Prostate gland (tissue), 2 donors: ENCODE results near the gene SLC6A11. TPM values are rescaled to one million over a fixed set of nuclear protein-coding genes. Genes with fewer than 3 reads are reported as not detected.

Source experiments
- DNase-seq: peaks from one replicate; pipeline ENCODE4 v3.0.0-alpha.2; 2019; ENCODE audit warnings: low spot score
- H3K27ac ChIP-seq, 2 donors: fragments of 200-600 bp; sonication (generic); 2 replicates each; pipeline ENCODE4 v1.5.1; 2017 to 2019
- H3K27me3 ChIP-seq: fragments of 200-600 bp; sonication (generic); replicated peaks from 2 replicates; pipeline ENCODE4 v1.5.1; 2019; ENCODE audit not compliant: insufficient read depth
- H3K36me3 ChIP-seq, 2 donors: fragments of 200-600 bp; sonication (generic); 1 replicate in 1 of 2; 2 replicates in 1 of 2; pipeline versions ENCODE4 v1.5.1 to v1.8.1; 2017 to 2019
- H3K4me1 ChIP-seq: fragments of 200-600 bp; sonication (generic); replicated peaks from 2 replicates; pipeline ENCODE4 v1.5.1; 2019
- H3K4me3 ChIP-seq, 2 donors: fragments of 200-600 bp; sonication (generic); 2 replicates each; pipeline ENCODE4 v1.5.1; 2017 to 2019
- H3K9me3 ChIP-seq: fragments of 200-600 bp; sonication (generic); 2 replicates; pipeline ENCODE4 v1.5.1; 2017
- CTCF ChIP-seq, 4 experiments: fragments of 200-600 bp in 2 of 4; fragments of 450-650 bp in 2 of 4; sonication (generic) in 2 of 4; IDR thresholded peaks; 1 replicate in 3 of 4; 2 replicates in 1 of 4; pipeline ENCODE4 v1.5.1; 2016 to 2019; ENCODE audit warnings: antibody characterized with exemption in 4 of 4, mild to moderate bottlenecking in 2 of 4, moderate library complexity in 2 of 4
- POLR2A ChIP-seq: fragments of 450-650 bp; IDR thresholded peaks from one replicate; pipeline ENCODE4 v1.6.1; 2016; ENCODE audit warnings: antibody characterized with exemption, mild to moderate bottlenecking
- POLR2AphosphoS5 ChIP-seq: sonication (generic); formaldehyde crosslinking; IDR thresholded peaks from one replicate; pipeline ENCODE4 v1.6.1; 2017; ENCODE audit warnings: antibody characterized with exemption
- WGBS: methylation state at CpG from one replicate; pipeline ENCODE4 v1.1.5; 2018; 5-methylcytosine and 5-hydroxymethylcytosine counted together
- intact Hi-C: fragments of 100-400 bp; cut with DNase I; formaldehyde crosslinking; loops from one replicate; pipeline ENCODE4 v1.14.2; 2022
- total RNA-seq, 2 donors: library from RNA; depleted of rRNA; stranded (reverse); fragments of >200 nt; gene quantifications; one replicate each; pipeline ENCODE4 v1.1.0, GENCODE V29; 2016

SLC6A11 gene
- total RNA-seq, 2 donors from 2014 or later = 3.6 to 6.9 TPM

- TF ChIP-seq CTCF (IDR thresholded peaks at IDR 0.05) = no peak
- H3K27me3 ChIP-seq = no peaks in the 10 kb centered on the region
- H3K4me1 ChIP-seq = no peaks in the 10 kb centered on the region
- H3K4me3 ChIP-seq = no peak overlapping the region
- intact Hi-C loops = no loop called here
- no peak overlapping the region for H3K27ac ChIP-seq
- no peaks in the 10 kb centered on the region for H3K9me3 ChIP-seq
- no peaks in the 10 kb centered on the region for H3K36me3 ChIP-seq
- 92% methylated on average over 1 of the region's 1 CpG for WGBS
- no peak for DNase-seq
Observed at GRCh38 chr3:10824468-10824867, 8.4 kb downstream of the SLC6A11 start.

GRCh38 chr3:10833855-10834414, 17.9 kb downstream of the SLC6A11 start:
- Histone ChIP-seq H3K27ac (no peak overlapping the region), H3K4me3 (no peak overlapping the region), H3K27me3 (no peaks in the 10 kb centered on the region), H3K36me3 (no peaks in the 10 kb centered on the region), H3K4me1 (no peaks in the 10 kb centered on the region), H3K9me3 (no peaks in the 10 kb centered on the region)
- WGBS = 68% methylated on average over 3 of the region's 3 CpGs
- TF ChIP-seq POLR2A (no peak), POLR2AphosphoS5 (no peak), CTCF (IDR thresholded peaks at IDR 0.05) (no peak)
- intact Hi-C loops = no loop called here
- no peak for DNase-seq

GRCh38 chr3:10834951-10835350, 18.9 kb downstream of the SLC6A11 start:
- DNase-seq = no peak
- Histone ChIP-seq H3K27me3 (no peaks in the 10 kb centered on the region), H3K9me3 (no peaks in the 10 kb centered on the region), H3K4me3 (no peak overlapping the region), H3K4me1 (no peaks in the 10 kb centered on the region), H3K27ac (no peak overlapping the region), H3K36me3 (no peaks in the 10 kb centered on the region)
- WGBS = 81% methylated on average over 10 of the region's 10 CpGs
- no peak for TF ChIP-seq POLR2A
- TF ChIP-seq POLR2AphosphoS5 = no peak
- TF ChIP-seq CTCF (IDR thresholded peaks at IDR 0.05) = no peak
- intact Hi-C loops = no loop called here

GRCh38 chr3:10835406-10835805, 19.4 kb downstream of the SLC6A11 start:
- no peak for TF ChIP-seq POLR2AphosphoS5
- TF ChIP-seq POLR2A = no peak
- TF ChIP-seq CTCF (IDR thresholded peaks at IDR 0.05) = no peak
- Histone ChIP-seq H3K4me3 (no peak overlapping the region), H3K36me3 (no peaks in the 10 kb centered on the region), H3K9me3 (no peaks in the 10 kb centered on the region), H3K4me1 (no peaks in the 10 kb centered on the region), H3K27ac (no peak overlapping the region), H3K27me3 (no peaks in the 10 kb centered on the region)
- WGBS = 63% methylated on average over 8 of the region's 8 CpGs
- intact Hi-C loops = no loop called here
- DNase-seq = no peak

GRCh38 chr3:10836676-10837075, 20.6 kb downstream of the SLC6A11 start:
- Histone ChIP-seq H3K27ac (no peak overlapping the region), H3K9me3 (no peaks in the 10 kb centered on the region), H3K4me3 (no peak overlapping the region), H3K27me3 (no peaks in the 10 kb centered on the region), H3K4me1 (no peaks in the 10 kb centered on the region), H3K36me3 (no peaks in the 10 kb centered on the region)
- intact Hi-C loops = no loop called here
- DNase-seq = no peak
- 84% methylated on average over 2 of the region's 2 CpGs for WGBS
- TF ChIP-seq CTCF (IDR thresholded peaks at IDR 0.05) (no peak), POLR2A (no peak), POLR2AphosphoS5 (no peak)
